ENCODE data around the gene IDH1.
"Not testable (repeated sequence)": the region's sequence is repeated elsewhere in the genome, so short reads cannot be mapped to it uniquely, and the experiment has no call there.

IDH1 gene

GRCh38 chr2:208221873-208222272, 33.0 kb downstream of the IDH1 start:
- not testable (repeated sequence) for DNase-seq (ENCODE audit: low spot score)

GRCh38 chr2:208210688-208211451, 44.0 kb downstream of the IDH1 start:
- no peak for DNase-seq (ENCODE audit: low spot score)

- DNase-seq (ENCODE audit: low spot score): no peak
Observed at GRCh38 chr2:208208335-208209085, 46.4 kb downstream of the IDH1 start.

GRCh38 chr2:208207769-208208168, 47.1 kb downstream of the IDH1 start:
- DNase-seq (ENCODE audit: low spot score): no peak

- DNase-seq (ENCODE audit: low spot score): no peak
Observed at GRCh38 chr2:208204166-208204565, 50.7 kb downstream of the IDH1 start.

- no peak for DNase-seq (ENCODE audit: low spot score)
Observed at GRCh38 chr2:208195531-208195930, 59.3 kb downstream of the IDH1 start.

GRCh38 chr2:208192611-208193236, 62.1 kb downstream of the IDH1 start:
- DNase-seq (ENCODE audit: low spot score): no peak

GRCh38 chr2:208189810-208190503, 64.9 kb downstream of the IDH1 start, which contains the start of gene C2orf80:
C2orf80 (minus strand) TSS chr2:208190030; CDS start chr2:208186986, 3,044 bp downstream.
- no peak for DNase-seq (ENCODE audit: low spot score)

- no peak for DNase-seq (ENCODE audit: low spot score)
Observed at GRCh38 chr2:208189069-208189809, 65.6 kb downstream of the IDH1 start.

- DNase-seq (ENCODE audit: low spot score): no peak
Observed at GRCh38 chr2:208186893-208187292, 68.0 kb downstream of the IDH1 start.

GRCh38 chr2:208186465-208186864, 68.4 kb downstream of the IDH1 start:
- DNase-seq (ENCODE audit: low spot score): no peak
